IPS-NIHi11 (cell line): ENCODE results near the gene VEGFC.

ENCODE experiments used
- DNase-seq: peaks from one replicate; pipeline ENCODE4 v3.0.0; 2012; ENCODE audit warnings: mixed read lengths, low spot score

Gene VEGFC

DNA sequence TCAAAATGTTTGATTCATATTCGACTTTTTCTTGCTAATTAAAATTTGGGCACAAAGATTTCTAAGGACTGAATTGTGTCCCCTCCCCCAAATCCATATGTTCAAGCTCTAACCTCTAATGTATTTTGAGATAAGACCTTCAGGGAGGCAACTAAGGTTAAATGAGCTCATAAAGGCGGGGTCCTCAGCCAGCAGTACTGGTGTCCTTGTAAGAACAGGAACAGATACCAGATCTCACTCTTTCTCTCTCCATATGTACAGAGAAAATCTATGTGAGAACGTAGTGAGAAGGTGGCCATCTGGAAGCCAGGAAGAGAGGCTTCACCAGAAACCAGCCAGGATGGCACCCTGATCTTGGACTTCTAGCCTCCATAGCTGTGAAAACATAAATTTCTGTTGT lies 116.9 kb downstream of the VEGFC start:
- no peak for DNase-seq

DNA sequence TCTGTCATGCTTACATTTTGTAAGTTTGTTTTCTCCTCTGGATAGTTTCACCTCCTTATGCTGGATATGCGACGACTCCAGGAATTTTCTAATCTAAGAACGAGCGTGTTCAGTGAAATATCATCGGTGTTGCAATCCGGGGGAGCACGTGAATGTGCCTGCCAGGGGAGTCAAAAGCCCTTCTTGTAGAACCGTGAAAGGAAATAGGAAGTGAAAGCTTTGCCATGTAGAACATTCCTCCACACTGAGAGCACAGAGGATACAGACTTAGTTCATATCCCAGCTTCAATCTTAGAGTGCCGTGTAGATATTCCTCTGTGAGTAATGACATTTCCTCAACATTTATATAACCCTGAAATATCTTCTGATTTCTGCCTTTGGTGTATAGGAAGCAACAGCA lies 121.2 kb downstream of the VEGFC start:
- no peak for DNase-seq

DNA sequence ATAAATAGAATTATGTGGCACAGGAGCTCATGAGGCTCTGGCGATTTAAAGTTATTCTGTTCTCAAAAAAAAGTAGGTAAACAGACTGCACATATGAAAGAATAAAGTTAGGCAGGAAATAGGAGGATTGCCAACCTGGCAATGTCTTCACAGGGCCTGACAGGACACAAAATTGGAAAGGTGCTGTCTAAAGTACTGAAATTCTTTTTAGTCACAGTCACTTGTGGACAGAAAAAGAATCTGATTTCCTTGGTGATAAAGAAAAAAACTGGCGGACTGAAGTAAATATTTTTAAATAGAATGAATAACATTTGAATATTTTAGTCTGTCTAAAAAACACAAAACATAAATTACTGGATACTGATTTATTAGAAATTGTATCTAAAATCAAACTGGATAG lies 124.4 kb downstream of the VEGFC start:
- no peak for DNase-seq

DNA sequence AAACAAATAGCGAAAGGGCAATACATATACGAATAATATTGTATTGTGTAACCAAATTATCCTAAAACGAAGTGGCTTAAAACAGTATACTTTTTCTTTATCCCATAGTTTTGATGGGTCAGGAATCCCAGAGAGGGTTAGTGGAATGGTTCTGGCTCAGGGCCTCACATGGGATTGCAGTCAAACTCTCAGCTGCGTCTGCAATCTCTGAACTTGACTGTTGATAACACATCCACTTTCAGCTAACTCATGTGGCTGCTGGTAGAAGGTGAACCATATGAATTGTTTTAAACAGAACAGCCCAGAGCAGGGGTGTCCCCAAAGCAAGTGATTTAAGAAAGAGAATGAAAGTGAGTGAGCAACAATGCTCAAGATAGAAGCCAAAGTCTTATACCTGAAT lies 127.8 kb downstream of the VEGFC start:
- DNase-seq: no peak

DNA sequence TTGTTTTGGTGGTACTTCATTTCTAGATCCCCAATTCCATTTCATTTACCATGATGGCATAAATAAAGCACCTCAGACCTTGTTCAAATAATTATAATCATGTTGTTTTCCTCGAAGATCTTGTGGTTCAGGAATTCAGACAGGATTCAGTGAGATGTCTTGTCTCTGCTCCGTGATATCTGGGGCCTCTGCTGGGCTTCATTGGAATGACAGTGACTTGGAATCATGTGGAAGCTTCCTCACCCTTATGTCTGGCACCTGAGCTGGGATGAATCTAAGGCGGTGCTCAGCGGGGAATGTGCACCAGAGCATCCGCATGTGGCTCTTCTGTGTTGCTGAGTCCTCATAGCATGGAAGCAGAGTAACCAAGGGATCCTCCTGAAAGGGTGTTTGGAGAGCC lies 132.2 kb downstream of the VEGFC start:
- DNase-seq: peak; percentile 12

DNA sequence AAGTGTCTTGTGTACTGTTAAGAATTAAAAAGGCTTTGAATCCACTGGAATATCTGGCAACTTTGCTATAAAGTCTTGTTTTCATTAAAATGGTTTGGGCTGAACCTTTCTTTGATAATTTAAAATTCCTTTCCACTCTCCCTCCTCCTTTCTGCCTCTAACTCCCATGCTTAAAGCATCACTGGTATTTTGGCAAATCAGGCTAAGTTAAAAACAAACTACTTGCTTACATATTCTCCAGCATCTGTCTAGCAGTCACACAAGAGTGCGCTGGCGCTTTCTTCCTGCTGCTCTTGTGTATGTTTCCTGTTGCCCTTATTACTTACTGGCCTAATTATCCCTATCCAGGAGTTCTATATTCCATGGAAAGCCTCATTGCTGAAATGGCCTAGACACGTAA lies 136.6 kb downstream of the VEGFC start:
- no peak for DNase-seq

DNA sequence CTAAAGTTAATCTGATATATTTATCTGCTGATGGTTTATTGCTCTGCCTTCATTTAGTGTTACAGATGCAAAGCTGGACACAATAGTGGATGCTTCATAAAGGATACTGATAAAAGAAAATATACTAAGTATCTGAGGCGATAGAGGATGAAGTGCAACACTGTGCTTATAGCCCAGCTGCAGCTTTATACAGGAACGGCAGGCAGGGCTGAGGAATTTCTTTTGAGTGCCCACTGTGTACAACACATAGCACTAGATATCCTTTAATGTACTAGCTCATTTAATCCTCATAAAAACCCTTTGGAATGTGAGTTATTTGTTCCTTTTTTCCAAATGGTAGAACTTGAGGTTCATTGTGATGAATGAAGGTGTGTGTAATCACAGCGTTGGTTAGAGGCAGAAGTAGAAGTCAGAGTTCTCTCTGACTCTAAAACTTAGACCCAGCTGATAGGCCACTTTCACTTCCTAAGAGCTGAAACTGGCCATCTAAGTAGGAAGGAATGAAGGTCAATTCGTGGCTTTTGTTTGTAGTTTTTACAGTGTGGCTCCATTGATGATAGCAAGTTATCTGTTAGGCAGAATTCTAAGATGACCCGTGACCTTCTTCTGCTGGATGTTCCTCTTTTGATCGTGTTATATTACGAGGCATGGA lies 138.0 kb downstream of the VEGFC start:
- DNase-seq: no peak

DNA sequence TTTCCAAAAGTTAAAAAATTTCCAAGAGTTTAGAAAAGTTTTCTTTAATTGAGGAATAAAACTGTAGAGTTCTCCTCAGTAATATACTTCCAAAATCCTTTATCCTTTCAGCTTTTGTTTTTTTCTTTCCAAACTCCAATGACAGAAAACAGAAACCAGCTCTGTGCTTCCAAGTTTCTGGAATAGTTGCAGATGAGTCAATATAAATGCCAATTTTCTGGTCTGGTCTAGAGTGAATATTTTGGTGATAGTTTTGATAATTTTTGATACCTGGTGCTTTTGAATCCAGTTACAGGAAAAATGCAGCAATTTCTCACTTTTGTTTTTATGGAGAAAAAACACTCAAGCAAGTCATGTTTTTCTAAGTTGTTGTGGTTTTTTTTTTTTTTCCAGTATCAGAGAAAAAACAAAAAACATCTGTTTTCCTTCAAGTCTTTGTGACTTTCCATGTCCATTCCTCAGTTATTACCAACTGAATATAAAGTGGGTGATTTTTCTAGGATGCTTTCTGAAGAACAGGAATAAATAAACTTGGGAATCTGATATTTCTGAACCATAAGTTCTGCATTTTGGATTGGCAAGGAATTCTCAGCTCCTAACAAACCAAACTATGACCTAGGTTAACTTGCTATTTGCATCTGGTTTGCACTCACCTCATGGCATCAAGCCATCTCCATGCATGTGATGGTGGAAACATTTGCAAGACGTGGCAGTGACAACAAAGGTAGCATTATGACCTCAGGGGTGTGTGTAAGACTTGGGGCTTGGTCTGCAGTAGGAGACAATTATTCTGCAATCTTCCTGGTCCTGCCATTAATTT lies 139.1 kb downstream of the VEGFC start:
- DNase-seq: no peak

DNA sequence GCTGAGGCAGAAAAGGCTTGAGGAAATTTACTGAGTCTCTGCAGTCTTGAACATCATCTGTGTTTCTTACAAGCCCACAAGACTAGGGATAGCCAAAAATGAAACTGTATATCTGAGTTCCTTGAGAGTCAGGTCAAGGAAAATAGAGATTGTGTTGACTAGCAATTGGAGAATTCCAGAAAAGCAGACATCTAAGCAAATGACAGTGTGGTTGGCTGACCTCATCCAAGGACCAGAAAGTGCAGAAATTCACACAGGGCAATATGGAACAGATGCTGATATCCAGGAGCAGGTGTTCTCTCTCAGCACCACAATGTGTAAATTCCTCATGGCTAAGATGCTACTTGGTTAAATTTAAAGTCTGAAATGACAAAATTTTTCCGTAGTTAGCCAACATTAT lies 146.4 kb downstream of the VEGFC start:
- DNase-seq: no peak

DNA sequence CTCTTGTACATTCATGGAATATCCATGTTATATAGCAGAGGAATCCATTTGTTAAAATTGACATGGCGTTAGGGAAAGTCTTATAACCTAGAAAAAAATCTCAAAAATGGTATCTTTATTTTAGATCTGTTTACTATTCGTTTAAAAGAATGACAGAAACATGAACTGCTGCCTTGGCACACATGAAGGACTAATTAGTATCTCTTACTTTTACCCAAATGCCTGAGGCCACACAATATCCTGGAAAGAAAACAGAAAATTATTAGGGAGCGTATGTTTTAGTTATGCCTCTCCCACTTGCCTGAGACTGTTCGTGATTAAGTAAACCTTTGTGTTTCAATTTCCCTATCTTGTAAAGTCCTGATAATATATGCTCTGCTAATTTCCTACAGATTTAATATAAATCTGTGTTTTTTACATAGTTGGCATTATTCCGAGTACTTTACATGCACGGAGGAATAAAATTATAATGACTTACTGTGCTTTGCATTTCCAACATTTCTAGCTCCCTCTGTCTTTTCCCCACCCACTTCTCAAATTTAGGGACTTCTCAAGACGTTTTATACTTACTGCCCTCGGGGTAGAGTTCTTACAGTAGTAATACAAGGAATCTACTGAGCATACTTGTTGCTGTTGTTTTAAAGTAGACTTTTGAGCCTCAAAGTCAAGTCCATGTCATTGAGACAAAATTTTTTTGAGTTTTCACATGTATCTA lies 147.3 kb downstream of the VEGFC start:
- no peak for DNase-seq

DNA sequence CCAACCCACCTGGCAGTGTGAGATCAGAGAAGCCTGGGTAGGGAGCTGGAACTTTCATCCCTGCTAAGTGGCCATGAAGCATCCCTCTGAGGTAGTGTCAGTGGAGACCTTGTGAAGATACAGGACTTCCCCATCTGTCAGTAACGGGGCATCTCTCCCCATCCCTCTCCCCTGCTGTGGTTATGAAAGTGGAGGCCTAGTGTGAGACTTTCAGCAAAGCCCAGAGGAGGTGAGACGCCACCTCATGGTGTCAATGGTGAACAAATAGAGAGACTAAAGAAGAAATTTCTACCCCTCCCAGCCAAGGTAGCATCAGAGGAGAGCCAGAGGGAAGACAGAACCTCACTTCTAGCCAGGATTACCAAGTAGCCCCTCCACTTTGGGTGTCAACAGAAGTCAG lies 150.2 kb downstream of the VEGFC start:
- DNase-seq: no peak

DNA sequence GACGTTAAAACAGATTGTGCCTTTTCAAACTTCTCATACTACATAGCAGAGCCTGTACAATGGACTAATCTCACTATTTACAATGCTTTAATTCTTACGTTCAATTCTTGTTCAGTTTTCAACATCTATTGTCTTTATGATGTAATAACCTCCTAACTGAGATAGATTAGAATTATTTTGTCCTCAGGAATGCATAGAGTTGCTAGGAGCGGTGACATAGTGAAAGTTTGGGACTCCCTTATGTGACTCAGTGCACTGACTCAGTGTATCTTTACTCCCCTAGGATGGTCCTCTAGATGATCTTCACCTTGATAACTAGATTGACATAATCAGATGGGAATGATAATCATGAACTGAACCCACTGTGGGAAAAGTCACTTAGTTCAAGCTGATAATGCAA lies 151.5 kb downstream of the VEGFC start:
- DNase-seq: no peak

DNA sequence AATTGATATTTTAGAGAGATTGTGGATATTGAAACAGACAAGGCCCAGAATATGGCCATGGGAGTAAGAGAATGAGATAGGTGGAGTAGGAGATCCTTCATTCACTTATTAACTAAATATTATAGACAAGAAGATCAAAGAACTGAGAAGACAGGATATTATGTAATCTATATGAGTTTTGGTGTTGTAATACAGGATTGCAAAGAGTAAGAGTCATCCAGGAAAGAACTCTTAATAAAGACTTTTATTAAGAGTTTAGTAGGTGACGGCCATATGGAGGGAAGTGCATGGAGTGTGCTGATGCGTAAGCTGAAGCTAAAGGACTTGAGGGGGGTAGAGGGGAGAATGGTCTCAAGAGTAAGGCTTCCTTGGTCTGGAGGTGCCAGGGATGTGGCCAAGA lies 153.7 kb downstream of the VEGFC start:
- no peak for DNase-seq

DNA sequence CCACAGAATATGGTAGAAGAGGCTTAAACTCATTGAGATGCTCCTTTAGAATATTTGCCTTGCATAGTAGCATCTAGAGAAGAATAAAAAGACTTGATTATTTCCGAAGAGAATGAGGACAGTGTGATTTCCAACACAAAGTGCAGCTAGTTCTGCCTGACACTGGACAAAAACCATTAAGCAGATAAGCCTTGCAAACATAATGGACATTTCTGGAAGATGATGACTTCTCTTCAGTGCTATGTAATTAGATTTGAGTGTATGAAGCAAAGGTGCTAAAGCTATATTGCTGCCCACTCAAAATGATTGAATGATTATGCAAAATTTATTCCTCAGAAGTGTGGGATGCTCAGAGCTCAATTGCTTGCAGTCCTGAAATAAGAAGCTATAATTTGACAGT lies 156.4 kb downstream of the VEGFC start:
- DNase-seq: no peak

DNA sequence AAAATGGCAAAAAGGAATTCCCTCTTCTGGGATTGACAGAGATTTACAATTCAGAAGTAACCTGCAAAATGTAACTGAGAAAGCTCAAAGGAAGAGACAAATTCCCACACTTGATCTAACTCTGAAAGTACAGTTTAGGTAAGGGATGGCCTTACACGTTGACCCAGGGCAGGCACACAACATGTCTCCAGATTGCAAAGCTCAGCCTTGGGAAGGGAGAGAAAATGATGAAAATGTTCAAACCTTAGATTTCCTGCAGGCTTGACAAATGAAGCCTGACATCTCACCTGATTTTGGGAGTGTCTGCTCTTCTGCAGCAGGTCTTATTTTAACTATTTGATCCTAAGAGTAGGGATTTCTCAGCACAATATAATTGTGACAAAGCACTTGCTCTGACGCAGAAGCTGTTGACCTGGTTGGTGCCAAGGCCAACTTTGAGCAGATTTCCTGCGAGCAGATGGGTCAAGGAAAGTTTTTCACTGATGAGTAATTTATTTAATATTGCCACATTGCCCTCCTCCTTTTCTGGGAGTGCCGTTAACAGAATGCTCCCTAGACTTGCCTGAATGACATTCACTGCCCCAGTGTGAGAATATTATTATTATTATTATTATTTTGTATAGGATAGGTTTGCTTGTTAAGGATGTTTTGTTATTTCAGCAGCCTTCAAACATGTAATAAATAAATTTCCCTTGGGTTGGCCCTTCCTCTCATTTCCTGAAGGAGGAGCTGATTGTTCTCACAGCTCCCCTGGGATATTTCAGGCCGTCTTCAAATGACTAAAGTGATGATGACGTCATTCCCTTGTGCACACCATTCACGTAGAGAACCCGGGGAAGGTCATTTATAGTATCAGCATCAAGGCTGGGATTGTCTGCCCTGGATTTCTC lies 157.1 kb downstream of the VEGFC start:
- DNase-seq: no peak
